ENCODE data around the gene MAPK14.

- TF ChIP-seq, protein P1, sequence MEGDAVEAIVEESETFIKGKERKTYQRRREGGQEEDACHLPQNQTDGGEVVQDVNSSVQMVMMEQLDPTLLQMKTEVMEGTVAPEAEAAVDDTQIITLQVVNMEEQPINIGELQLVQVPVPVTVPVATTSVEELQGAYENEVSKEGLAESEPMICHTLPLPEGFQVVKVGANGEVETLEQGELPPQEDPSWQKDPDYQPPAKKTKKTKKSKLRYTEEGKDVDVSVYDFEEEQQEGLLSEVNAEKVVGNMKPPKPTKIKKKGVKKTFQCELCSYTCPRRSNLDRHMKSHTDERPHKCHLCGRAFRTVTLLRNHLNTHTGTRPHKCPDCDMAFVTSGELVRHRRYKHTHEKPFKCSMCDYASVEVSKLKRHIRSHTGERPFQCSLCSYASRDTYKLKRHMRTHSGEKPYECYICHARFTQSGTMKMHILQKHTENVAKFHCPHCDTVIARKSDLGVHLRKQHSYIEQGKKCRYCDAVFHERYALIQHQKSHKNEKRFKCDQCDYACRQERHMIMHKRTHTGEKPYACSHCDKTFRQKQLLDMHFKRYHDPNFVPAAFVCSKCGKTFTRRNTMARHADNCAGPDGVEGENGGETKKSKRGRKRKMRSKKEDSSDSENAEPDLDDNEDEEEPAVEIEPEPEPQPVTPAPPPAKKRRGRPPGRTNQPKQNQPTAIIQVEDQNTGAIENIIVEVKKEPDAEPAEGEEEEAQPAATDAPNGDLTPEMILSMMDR (IDR thresholded peaks at IDR 0.05; ENCODE audit: low read depth, low read length, poor library complexity, severe bottlenecking) = no peak
- TF ChIP-seq EZH2phosphoT487 (IDR thresholded peaks at IDR 0.05; ENCODE audit: borderline replicate concordance, low read length) = no peak
These were observed 86.1 kb downstream of the MAPK14 start for GRCh38 chr6:36113703-36114102.
